HG02852 (cell line): Measurements from ENCODE around the gene STING1.
"Not testable (repeated sequence)": the region's sequence is repeated elsewhere in the genome, so short reads cannot be mapped to it uniquely, and the experiment has no call there.

ENCODE experiments used
- ATAC-seq: cut with Tn5 transposase; IDR thresholded peaks from one replicate; pipeline ENCODE4 v1.9.1; 2021; ENCODE audit warnings: mild to moderate bottlenecking, moderate library complexity; ENCODE audit not compliant: unreplicated experiment

STING1 gene

GRCh38 chr5:139482050-139482889 is at the start of gene STING1:
STING1 (minus strand) TSS chr5:139482758; CDS start chr5:139481704, 1,054 bp downstream.
- ATAC-seq, result peak; percentile 50

- no peak for ATAC-seq
These were observed 49.2 kb upstream of the STING1 start for GRCh38 chr5:139531772-139532169.

- ATAC-seq, result not testable (repeated sequence)
These were observed 47.5 kb upstream of the STING1 start for GRCh38 chr5:139530079-139530478.

GRCh38 chr5:139528695-139529094 is 46.1 kb upstream of the STING1 start:
- not testable (repeated sequence) for ATAC-seq

- not testable (repeated sequence) for ATAC-seq
These were observed 45.4 kb upstream of the STING1 start for GRCh38 chr5:139527896-139528467.

GRCh38 chr5:139527090-139527470 is 44.5 kb upstream of the STING1 start:
- ATAC-seq, result not testable (repeated sequence)

GRCh38 chr5:139526309-139527089 is 43.9 kb upstream of the STING1 start:
- ATAC-seq, result not testable (repeated sequence)

GRCh38 chr5:139525586-139526308 is 43.2 kb upstream of the STING1 start:
- ATAC-seq, result peak; percentile 45

- ATAC-seq, result no peak
These were observed 42.5 kb upstream of the STING1 start for GRCh38 chr5:139524940-139525585.

GRCh38 chr5:139524446-139524845 is 41.9 kb upstream of the STING1 start:
- no peak for ATAC-seq

GRCh38 chr5:139523635-139524445 is 41.3 kb upstream of the STING1 start:
- ATAC-seq, result no peak

GRCh38 chr5:139517683-139518564 is 35.4 kb upstream of the STING1 start:
- peak; percentile 88 for ATAC-seq

GRCh38 chr5:139514486-139514856 is 31.9 kb upstream of the STING1 start:
- ATAC-seq, result no peak

- no peak for ATAC-seq
These were observed 31.4 kb upstream of the STING1 start for GRCh38 chr5:139513852-139514485.

GRCh38 chr5:139513434-139513833 is 30.9 kb upstream of the STING1 start:
- ATAC-seq, result peak; percentile 44

- no peak for ATAC-seq
These were observed 30.3 kb upstream of the STING1 start for GRCh38 chr5:139512786-139513390.

GRCh38 chr5:139504722-139505121 is 22.2 kb upstream of the STING1 start:
- ATAC-seq, result not testable (repeated sequence)

GRCh38 chr5:139503879-139504278 is 21.3 kb upstream of the STING1 start:
- ATAC-seq, result not testable (repeated sequence)
